CD14-positive monocyte (primary cell): Measurements from ENCODE around the gene RAD54L. TPM values are rescaled to one million over a fixed set of nuclear protein-coding genes. Genes with fewer than 3 reads are reported as not detected.

Source experiments
- DNase-seq, 3 donors: peaks; one replicate each; pipeline ENCODE4 v3.0.0-alpha.2; 2011 to 2022
- H2AFZ ChIP-seq: 2 replicates; pipeline ENCODE4 v1.6.0; 2012; ENCODE audit warnings: mild to moderate bottlenecking, low read depth, low read length, inconsistent platforms; ENCODE audit not compliant: insufficient read depth, poor library complexity, severe bottlenecking
- H3K27ac ChIP-seq, 2 donors: 1 replicate in 1 of 2; 2 replicates in 1 of 2; pipeline ENCODE4 v1.5.1; 2012 to 2013; ENCODE audit warnings: low read length in 2 of 2, control low read depth in 1 of 2, inconsistent platforms in 1 of 2, low read depth in 1 of 2, mild to moderate bottlenecking in 1 of 2
- H3K27me3 ChIP-seq, 2 donors: one replicate each; pipeline versions ENCODE4 v1.6.0 to v1.6.1; 2011 to 2013; ENCODE audit warnings: low read length in 2 of 2; ENCODE audit not compliant: control insufficient read depth in 2 of 2, insufficient read depth in 2 of 2
- H3K36me3 ChIP-seq, 2 donors: replicated peaks in 1 of 2; 1 replicate in 1 of 2; 2 replicates in 1 of 2; pipeline versions ENCODE4 v1.5.1 to v1.6.1; 2012 to 2013; ENCODE audit warnings: low read length in 2 of 2, control low read depth in 1 of 2, inconsistent platforms in 1 of 2, mild to moderate bottlenecking in 1 of 2; ENCODE audit not compliant: insufficient read depth in 2 of 2, control insufficient read depth in 1 of 2
- H3K4me1 ChIP-seq, 2 donors: 1 replicate in 1 of 2; 2 replicates in 1 of 2; pipeline versions ENCODE4 v1.5.1 to v1.6.1; 2012 to 2013; ENCODE audit warnings: low read length in 2 of 2, control low read depth in 1 of 2, inconsistent platforms in 1 of 2, mild to moderate bottlenecking in 1 of 2, moderate library complexity in 1 of 2; ENCODE audit not compliant: insufficient read depth in 2 of 2, control insufficient read depth in 1 of 2
- H3K4me2 ChIP-seq: replicated peaks from 2 replicates; pipeline ENCODE3; 2012; ENCODE audit warnings: low read length, moderate library complexity, mild to moderate bottlenecking; ENCODE audit not compliant: poor library complexity, severe bottlenecking; ENCODE audit errors: extremely low read depth
- H3K4me3 ChIP-seq, 3 experiments: fragments of 200-600 bp in 1 of 3; sonication (generic) in 1 of 3; replicated peaks in 1 of 3; 1 replicate in 2 of 3; 2 replicates in 1 of 3; pipeline ENCODE4 v1.5.1; 2011 to 2013; ENCODE audit warnings: low read length in 3 of 3, mild to moderate bottlenecking in 3 of 3, control low read depth in 2 of 3, low read depth in 2 of 3, inconsistent platforms in 1 of 3, moderate library complexity in 1 of 3
- H3K79me2 ChIP-seq: 2 replicates; pipeline ENCODE4 v1.6.0; 2012; ENCODE audit warnings: mild to moderate bottlenecking, control low read depth, inconsistent platforms, low read length, moderate library complexity; ENCODE audit not compliant: insufficient read depth
- H3K9ac ChIP-seq: 2 replicates; pipeline ENCODE4 v1.6.0; 2017; ENCODE audit warnings: low read length, mild to moderate bottlenecking; ENCODE audit not compliant: insufficient read depth, poor library complexity, severe bottlenecking
- H3K9me3 ChIP-seq, 2 donors: replicated peaks in 1 of 2; 1 replicate in 1 of 2; 2 replicates in 1 of 2; pipeline versions ENCODE4 v1.5.1 to v1.6.1; 2012 to 2013; ENCODE audit warnings: low read length in 2 of 2, control low read depth in 1 of 2; ENCODE audit not compliant: control insufficient read depth in 1 of 2, insufficient read depth in 1 of 2
- H4K20me1 ChIP-seq: 2 replicates; pipeline ENCODE4 v1.6.0; 2012; ENCODE audit warnings: mild to moderate bottlenecking, low read length, control low read depth, moderate library complexity; ENCODE audit not compliant: insufficient read depth
- H3K27ac Mint-ChIP-seq, 7 donors: one replicate each; pipeline ENCODE4 v1.8.0; 2020; ENCODE audit warnings: mild to moderate bottlenecking in 7 of 7, mixed read lengths in 7 of 7, moderate library complexity in 6 of 7, inconsistent platforms in 2 of 7
- H3K27me3 Mint-ChIP-seq, 3 donors: one replicate each; pipeline ENCODE4 v1.8.0; 2021 to 2022; ENCODE audit warnings: low read depth in 3 of 3, mild to moderate bottlenecking in 3 of 3, mixed read lengths in 3 of 3, moderate library complexity in 3 of 3, inconsistent platforms in 1 of 3
- H3K36me3 Mint-ChIP-seq, 2 donors: one replicate each; pipeline ENCODE4 v1.8.0; 2020; ENCODE audit warnings: mixed read lengths in 2 of 2, inconsistent platforms in 1 of 2, mild to moderate bottlenecking in 1 of 2
- H3K4me1 Mint-ChIP-seq: one replicate; pipeline ENCODE4 v1.8.0; 2020; ENCODE audit warnings: mild to moderate bottlenecking, mixed read lengths
- H3K4me3 Mint-ChIP-seq, 2 donors: one replicate each; pipeline ENCODE4 v1.8.0; 2020; ENCODE audit warnings: mild to moderate bottlenecking in 2 of 2, mixed read lengths in 2 of 2, moderate library complexity in 1 of 2
- H3K9me3 Mint-ChIP-seq, 7 donors: one replicate each; pipeline ENCODE4 v1.8.0; 2020 to 2022; ENCODE audit warnings: mixed read lengths in 7 of 7, mild to moderate bottlenecking in 6 of 7, moderate library complexity in 6 of 7, inconsistent platforms in 2 of 7
- CTCF ChIP-seq: fragments of 200-600 bp; IDR thresholded peaks from one replicate; pipeline ENCODE4 v1.8.0; 2022; ENCODE audit warnings: antibody characterized with exemption, mild to moderate bottlenecking
- WGBS: methylation state at CpG from one replicate; pipeline ENCODE4 v1.1.5; 2013; ENCODE audit warnings: missing lambda C conversion rate; ENCODE audit not compliant: insufficient coverage; 5-methylcytosine and 5-hydroxymethylcytosine counted together
- intact Hi-C, 2 donors: fragments of 100-400 bp; cut with micrococcal nuclease; formaldehyde crosslinking; loops; one replicate each; pipeline versions ENCODE4 v1.15.0 to v1.15.1; 2023
- polyA plus RNA-seq, 3 donors: library from polyadenylated mRNA; depleted of rRNA in 1 of 3; unstranded in 2 of 3; stranded (reverse) in 1 of 3; fragments of 300-500 nt in 2 of 3; fragments of >200 nt in 1 of 3; fragmentation: Illumina TruSeq in 2 of 3; gene quantifications; 1 replicate in 2 of 3; 2 replicates in 1 of 3; pipeline ENCODE4 v1.2.3, GENCODE V29; 2012 to 2021

RAD54L gene
- polyA plus RNA-seq, 3 donors = 0.13 TPM; not detected in 2

- peaks cover 33 to 70% of the 10 kb centered on the region in 2 donors for H3K36me3 Mint-ChIP-seq
- H3K27me3 Mint-ChIP-seq = no peaks in the 10 kb centered on the region
- intact Hi-C loops = no loop called here
- H3K9ac ChIP-seq = no peak overlapping the region
- DNase-seq = no peak
- H3K4me1 Mint-ChIP-seq = peaks cover 2% of the 10 kb centered on the region
- no peaks in the 10 kb centered on the region for H3K9me3 ChIP-seq
- H3K27ac Mint-ChIP-seq = peak overlapping the region in 2 of 7 donors; percentile 4 to 48
- H3K4me2 ChIP-seq = no peak overlapping the region
- no peak overlapping the region for H2AFZ ChIP-seq
- peaks cover 10 to 49% of the 10 kb centered on the region in 2 donors for H3K36me3 ChIP-seq
- no peaks in the 10 kb centered on the region for H3K27me3 ChIP-seq
- no peak overlapping the region for H3K27ac ChIP-seq
- peaks cover 19% of the 10 kb centered on the region for H3K79me2 ChIP-seq
- H3K9me3 Mint-ChIP-seq = no peaks in the 10 kb centered on the region
- no peak for TF ChIP-seq CTCF
- no peaks in the 10 kb centered on the region for H3K4me1 ChIP-seq
- H3K4me3 Mint-ChIP-seq = no peak overlapping the region
- 91% methylated on average over 4 of the region's 5 CpGs for WGBS
- H3K4me3 ChIP-seq = no peak overlapping the region
- no peaks in the 10 kb centered on the region for H4K20me1 ChIP-seq
These were observed 7.1 kb downstream of the RAD54L start for GRCh38 chr1:46254668-46255067.

- Mint-ChIP-seq H3K36me3 (peaks cover 49 to 78% of the 10 kb centered on the region in 2 donors), H3K4me3 (no peak overlapping the region), H3K9me3 (no peaks in the 10 kb centered on the region), H3K4me1 (peaks cover 2% of the 10 kb centered on the region), H3K27ac (peak overlapping the region in 1 of 7 donors; percentile 40), H3K27me3 (no peaks in the 10 kb centered on the region)
- H3K36me3 ChIP-seq = peaks cover 23 to 56% of the 10 kb centered on the region in 2 donors
- H2AFZ ChIP-seq = no peak overlapping the region
- no peak overlapping the region for H3K4me3 ChIP-seq
- H3K9me3 ChIP-seq = no peaks in the 10 kb centered on the region
- intact Hi-C loops = no loop called here
- peaks cover 11% of the 10 kb centered on the region for H3K79me2 ChIP-seq
- no peaks in the 10 kb centered on the region for H4K20me1 ChIP-seq
- H3K4me2 ChIP-seq = no peak overlapping the region
- DNase-seq = no peak
- no peaks in the 10 kb centered on the region for H3K4me1 ChIP-seq
- H3K27me3 ChIP-seq = no peaks in the 10 kb centered on the region
- TF ChIP-seq CTCF = no peak
- H3K27ac ChIP-seq = no peak overlapping the region
- no CpG with 5 or more reads among the region's 2 CpGs for WGBS
- no peak overlapping the region for H3K9ac ChIP-seq
These were observed 9.0 kb downstream of the RAD54L start for GRCh38 chr1:46256523-46256922.
